Measurements from ENCODE around the gene NPAS3.

DNA sequence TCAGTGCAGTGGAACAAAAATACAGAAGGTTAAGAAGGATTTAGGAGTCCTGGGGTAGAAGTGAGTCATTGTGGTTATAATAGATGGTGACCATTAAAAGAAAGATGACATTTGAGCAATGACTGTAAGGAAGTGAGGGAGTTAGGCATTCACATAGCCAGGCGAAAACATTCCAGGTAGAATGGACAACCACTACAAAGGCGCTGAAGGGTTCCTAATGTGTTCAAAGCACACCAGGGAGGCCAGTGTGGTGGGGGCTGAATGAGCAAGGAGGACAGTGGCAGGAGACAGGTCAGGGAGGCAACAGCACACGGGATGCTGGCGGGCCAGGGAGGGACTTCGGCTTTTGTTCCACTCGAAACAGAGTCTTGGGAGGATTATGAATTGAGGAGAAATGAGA is 129.9 kb downstream of the NPAS3 start:
- TF ChIP-seq CTCF (IDR thresholded peaks at IDR 0.05; ENCODE audit: borderline replicate concordance, extremely low read depth, low read length, poor library complexity, severe bottlenecking) (no peak), EZH2 (IDR thresholded peaks at IDR 0.05; ENCODE audit: borderline replicate concordance, low read depth, low read length, severe bottlenecking) (no peak)

Data from DND-41 (cell line).